ENCODE data around the gene GSTK1. TPM values are rescaled to one million over a fixed set of nuclear protein-coding genes. Genes with fewer than 3 reads are reported as not detected.
"Not testable (repeated sequence)": the region's sequence is repeated elsewhere in the genome, so short reads cannot be mapped to it uniquely, and the experiment has no call there.

GSTK1 gene
- total RNA-seq, 1 donor, result 69.1 TPM

DNA sequence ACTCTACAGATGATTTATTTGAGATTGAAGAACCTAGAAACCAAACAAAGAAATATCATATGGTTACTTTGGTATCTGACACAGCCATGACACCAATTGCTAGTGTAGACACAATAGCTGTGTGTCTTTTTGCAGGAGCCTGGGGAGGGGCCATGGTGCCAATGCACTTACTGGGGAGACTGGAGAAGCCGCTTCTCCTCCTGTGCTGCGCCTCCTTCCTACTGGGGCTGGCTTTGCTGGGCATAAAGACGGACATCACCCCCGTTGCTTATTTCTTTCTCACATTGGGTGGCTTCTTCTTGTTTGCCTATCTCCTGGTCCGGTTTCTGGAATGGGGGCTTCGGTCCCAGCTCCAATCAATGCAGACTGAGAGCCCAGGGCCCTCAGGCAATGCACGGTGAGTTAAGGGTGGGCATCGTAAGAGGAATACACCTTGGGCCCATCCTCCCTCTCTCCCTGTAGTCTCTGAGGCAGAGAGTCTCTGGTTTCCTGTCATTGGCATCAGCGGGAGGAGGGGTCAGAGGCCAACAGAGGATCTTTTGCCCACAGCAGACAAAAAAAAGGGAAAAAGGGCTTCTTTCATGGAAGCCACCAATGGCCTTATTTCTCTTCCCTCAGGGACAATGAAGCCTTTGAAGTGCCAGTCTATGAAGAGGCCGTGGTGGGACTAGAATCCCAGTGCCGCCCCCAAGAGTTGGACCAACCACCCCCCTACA lies 22.7 kb downstream of the GSTK1 start:
- TF ChIP-seq, protein P1, sequence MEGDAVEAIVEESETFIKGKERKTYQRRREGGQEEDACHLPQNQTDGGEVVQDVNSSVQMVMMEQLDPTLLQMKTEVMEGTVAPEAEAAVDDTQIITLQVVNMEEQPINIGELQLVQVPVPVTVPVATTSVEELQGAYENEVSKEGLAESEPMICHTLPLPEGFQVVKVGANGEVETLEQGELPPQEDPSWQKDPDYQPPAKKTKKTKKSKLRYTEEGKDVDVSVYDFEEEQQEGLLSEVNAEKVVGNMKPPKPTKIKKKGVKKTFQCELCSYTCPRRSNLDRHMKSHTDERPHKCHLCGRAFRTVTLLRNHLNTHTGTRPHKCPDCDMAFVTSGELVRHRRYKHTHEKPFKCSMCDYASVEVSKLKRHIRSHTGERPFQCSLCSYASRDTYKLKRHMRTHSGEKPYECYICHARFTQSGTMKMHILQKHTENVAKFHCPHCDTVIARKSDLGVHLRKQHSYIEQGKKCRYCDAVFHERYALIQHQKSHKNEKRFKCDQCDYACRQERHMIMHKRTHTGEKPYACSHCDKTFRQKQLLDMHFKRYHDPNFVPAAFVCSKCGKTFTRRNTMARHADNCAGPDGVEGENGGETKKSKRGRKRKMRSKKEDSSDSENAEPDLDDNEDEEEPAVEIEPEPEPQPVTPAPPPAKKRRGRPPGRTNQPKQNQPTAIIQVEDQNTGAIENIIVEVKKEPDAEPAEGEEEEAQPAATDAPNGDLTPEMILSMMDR (IDR thresholded peaks at IDR 0.05; ENCODE audit: insufficient read depth, low read depth, low read length), result no peak
- DNase-seq (ENCODE audit: low read depth), result no peak
- H3K4me3 ChIP-seq (ENCODE audit: low read depth, low read length), result no peak overlapping the region

DNA sequence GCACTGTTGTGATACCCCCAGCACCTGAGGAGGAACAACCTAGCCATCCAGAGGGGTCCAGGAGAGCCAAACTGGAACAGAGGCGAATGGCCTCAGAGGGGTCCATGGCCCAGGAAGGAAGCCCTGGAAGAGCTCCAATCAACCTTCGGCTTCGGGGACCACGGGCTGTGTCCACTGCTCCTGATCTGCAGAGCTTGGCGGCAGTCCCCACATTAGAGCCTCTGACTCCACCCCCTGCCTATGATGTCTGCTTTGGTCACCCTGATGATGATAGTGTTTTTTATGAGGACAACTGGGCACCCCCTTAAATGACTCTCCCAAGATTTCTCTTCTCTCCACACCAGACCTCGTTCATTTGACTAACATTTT lies 23.3 kb downstream of the GSTK1 start:
- no peak overlapping the region for H3K4me3 ChIP-seq (ENCODE audit: low read depth, low read length)
- TF ChIP-seq, protein P1 (IDR thresholded peaks at IDR 0.05; ENCODE audit: insufficient read depth, low read depth, low read length), result no peak
- no peak for DNase-seq (ENCODE audit: low read depth)

DNA sequence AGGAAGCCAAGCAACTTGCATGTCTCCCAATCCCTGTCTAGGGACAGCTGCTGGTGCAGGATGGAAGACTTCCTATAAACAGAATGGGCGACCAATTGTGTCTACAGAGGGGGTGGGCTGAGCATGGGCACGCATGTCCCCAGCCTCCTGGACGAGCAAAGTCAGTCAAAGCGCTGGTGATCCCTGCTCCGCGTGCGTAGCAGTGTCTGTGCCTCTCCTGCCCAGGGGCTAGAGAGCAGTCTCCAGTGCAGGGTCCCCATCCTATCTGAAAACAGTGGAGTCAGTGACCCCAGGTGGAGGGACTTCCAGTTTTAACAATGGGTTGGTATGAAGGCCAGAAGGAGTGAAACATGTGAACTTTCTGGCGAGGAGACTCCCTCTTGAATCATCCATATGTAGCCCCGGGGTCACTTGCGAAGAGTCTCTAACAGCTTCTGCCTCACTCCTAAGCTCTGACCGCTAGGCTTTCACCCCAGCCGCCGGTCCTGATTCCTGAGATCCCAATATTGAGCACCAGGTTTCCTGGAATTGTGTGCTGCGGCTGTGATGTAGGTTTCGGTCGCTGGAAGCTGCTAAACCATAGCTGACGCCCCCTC lies 24.2 kb downstream of the GSTK1 start:
- H3K4me3 ChIP-seq (ENCODE audit: low read depth, low read length), result peak overlapping the region; percentile 50
- DNase-seq (ENCODE audit: low read depth), result no peak
- TF ChIP-seq, protein P1 (IDR thresholded peaks at IDR 0.05; ENCODE audit: insufficient read depth, low read depth, low read length), result no peak

DNA sequence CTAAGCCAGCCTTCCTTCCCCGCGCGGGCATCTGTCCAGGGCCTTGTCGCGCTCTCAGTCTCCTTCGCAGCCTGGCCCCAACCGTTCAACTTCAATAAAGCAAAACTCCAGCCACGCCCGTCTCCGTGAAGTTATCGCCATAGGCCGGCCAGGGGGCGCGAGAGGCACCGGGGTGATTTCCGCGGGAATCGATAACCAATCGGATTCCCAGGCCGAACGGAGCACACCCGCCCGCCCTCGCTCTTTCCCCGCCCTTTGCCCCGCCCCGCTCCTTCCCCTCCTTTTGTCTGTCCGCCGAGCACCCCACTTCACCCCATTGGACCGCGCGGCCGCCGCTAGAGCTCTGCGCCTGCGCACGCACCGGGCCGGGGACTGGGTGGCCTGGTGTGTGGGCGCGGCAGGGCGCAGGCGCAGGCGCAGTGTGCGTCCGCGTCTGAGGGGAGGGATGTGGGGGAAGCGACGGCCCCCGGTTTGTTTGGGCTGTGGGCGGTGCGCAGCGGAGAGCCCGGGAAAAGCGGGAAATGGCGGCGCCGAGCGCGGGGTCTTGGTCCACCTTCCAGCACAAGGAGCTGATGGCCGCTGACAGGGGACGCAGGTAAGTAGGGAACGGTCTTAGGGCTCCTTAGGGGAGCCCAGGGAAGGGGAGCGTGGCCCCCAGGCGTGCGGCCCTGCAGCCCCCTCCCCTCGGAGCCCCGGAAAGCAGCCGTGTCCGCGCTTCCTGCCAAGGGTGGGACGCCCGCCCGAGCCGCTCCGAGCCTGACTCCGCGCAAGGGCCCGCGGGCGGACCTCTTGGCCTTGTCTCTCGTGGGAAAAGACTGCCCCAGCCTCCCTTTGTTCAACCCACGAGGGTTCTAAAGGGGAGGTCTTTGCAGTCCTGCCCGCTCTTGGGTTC lies 24.9 kb downstream of the GSTK1 start, which contains the start of gene CASP2:
Gene CASP2 (plus strand): TSS at position 417 of the 892 bp plus-strand sequence. CDS start 105 bp downstream, at position 522.
- peak; percentile 98 for DNase-seq (ENCODE audit: low read depth)
- TF ChIP-seq, protein P1 (IDR thresholded peaks at IDR 0.05; ENCODE audit: insufficient read depth, low read depth, low read length), result peak; percentile 34
- H3K4me3 ChIP-seq (ENCODE audit: low read depth, low read length), result peak within 1 kb of the TSS; percentile 89

DNA sequence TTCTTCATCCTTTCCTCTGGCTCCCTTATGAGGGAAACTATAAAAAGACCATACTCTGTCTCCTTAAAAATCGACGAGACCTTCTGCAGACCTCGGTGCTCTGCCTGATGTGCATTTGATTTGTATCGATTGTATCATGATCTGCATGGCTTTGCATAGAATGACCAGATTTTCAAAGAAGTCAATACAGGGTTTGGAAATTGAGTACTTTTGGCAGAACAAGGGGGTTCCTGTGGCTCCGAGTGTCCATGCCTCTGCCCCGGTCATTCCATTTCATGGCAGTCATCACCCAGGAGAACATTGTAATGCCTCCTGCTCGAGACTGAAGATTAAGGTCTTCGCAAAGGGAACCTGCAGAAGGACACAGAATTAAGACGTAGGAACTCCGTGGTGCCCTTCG lies 25.6 kb downstream of the GSTK1 start:
- DNase-seq (ENCODE audit: low read depth), result peak; percentile 26
- TF ChIP-seq, protein P1 (IDR thresholded peaks at IDR 0.05; ENCODE audit: insufficient read depth, low read depth, low read length), result no peak
- peak overlapping the region; percentile 89 for H3K4me3 ChIP-seq (ENCODE audit: low read depth, low read length)

DNA sequence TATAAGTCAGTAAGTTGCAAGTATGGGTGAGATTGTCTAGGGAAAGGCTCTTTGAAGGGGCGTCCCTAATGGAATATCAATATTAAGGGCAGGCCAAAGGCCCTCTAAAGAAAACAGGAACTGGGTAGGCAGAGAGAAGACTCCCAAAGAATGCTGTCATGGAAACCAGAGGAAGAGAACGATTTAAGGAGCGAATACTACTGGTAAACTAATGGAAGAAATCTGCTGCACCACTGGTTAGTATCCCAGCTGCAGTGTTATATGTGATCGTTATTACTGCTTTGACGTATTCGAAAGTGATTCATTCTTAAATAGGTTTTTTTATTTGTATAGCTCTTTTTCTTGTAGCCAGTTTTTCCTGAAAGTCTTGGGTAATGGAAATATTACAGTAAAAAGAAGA lies 26.2 kb downstream of the GSTK1 start:
- TF ChIP-seq, protein P1 (IDR thresholded peaks at IDR 0.05; ENCODE audit: insufficient read depth, low read depth, low read length), result no peak
- H3K4me3 ChIP-seq (ENCODE audit: low read depth, low read length), result peak overlapping the region; percentile 89
- peak; percentile 16 for DNase-seq (ENCODE audit: low read depth)

DNA sequence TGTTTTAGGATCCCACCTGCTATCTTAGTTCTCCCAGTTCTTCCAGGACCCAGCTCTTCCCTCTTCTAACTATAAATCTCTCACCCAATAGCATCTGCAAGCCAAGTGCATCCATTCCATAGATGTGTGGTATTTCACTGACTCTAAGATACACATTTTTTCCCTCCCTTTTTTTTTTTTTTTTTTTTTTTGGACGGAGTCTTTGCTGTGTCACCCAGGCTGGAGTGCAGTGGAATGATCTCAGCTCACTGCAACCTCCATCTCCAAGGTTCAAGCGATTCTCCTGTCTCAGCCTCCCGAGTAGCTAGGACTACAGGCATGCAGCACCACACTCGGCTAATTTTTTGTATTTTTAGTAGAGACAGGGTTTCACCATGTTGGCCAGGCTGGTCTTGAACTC lies 26.6 kb downstream of the GSTK1 start:
- peak overlapping the region; percentile 89 for H3K4me3 ChIP-seq (ENCODE audit: low read depth, low read length)
- DNase-seq (ENCODE audit: low read depth), result not testable (repeated sequence)

Data from fibroblast of villous mesenchyme (primary cell).